GM18499 (cell line): ENCODE measurements around the gene BRI3.

Experiments
- ATAC-seq: cut with Tn5 transposase; IDR thresholded peaks from one replicate; pipeline ENCODE4 v1.9.1; 2021; ENCODE audit warnings: moderate number of reproducible peaks; ENCODE audit not compliant: insufficient read depth, unreplicated experiment

The BRI3 gene

DNA sequence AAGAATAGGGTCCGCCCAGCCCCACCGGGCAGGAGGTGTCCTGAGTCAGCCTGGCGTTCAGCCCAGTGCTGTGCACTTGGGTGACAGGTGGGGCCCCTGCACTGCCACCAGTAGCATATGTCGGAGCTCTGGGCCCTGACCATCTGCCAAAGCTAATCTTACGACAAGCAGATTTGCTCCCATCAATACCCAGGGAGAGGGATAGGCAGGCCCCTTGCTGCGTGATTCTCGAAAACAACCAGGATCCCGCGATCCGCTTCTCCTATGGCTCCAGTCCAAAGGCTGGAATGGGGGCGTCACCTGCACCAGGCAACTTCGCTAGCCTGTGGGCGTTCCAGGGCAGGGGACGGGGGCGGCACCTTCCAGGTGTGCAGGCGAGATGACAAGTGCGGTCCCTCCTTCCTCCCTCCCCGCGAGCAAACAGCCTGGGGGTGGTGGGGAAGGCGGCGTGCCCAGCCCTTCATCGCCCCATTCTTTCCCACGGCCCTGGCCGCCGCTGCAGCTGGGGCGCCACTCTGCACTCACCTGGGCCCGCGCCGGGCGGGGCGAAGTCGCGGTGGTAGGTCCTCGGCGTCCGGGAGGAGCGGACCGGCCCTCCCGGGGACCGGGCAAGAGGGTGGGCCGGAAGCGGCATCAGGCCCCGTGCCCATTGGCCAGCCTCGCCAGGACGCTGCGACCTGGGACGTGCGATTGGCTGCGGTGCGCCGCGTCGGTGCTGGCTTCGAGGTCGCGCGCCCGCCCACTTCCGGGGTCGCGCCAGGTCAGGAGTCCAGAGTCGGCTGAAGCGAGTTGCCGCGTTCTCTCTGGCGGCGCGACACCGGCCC is 29.7 kb upstream of the BRI3 start, which contains the start of gene TECPR1:
Gene TECPR1 (minus strand): TSS at position 632 of the 824 bp plus-strand sequence. CDS start 6,086 bp downstream, outside the sequence.
- peak; percentile 87 for ATAC-seq

DNA sequence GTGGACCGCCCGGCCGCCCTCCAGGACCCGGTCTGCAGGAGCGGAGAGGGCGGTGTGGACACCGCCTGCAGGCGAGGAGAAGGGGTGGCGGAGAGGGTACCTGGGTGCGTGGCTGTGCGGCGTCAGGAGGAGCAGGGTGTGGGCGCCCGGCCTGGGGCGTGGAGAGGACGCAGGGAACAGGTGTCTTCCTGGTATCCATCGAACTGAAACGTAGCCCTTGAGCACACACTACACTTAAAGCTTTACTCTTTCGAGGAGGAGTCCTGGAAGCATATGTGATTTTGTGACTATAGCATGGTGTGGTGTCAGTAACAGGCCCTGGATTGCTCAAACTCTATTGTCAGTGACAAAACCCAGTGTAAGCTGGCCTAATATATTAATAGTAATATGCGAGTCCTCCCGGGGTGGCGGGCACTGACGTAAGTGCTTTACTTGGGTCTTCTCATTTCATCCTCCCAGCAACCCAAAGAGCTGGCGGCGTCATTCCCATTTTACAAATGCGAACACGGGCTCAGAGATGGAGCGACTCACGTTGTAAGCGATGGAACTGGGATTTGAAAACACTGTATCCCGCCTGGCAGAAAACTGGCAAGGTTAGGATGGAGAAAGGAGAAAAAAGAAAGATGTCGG is 28.9 kb upstream of the BRI3 start:
- ATAC-seq, result no peak

DNA sequence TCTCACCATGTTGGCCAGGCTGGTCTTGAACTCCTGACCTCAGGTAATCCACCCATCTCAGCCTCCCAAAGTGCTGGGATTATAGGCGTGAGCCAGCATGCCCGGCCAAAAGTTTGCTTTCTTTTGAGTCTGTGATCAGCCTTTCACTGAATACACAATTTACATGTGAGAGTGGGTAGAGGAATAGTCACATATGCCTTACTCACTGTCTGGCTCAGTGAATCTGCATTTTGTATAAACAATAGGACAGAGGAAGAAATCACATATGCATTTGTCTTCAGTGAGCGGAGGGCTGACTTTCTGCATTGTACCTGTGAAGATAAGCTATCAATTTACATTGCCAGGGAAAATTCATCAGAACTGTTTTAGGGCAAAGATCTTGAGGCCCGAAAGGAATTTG is 27.0 kb upstream of the BRI3 start:
- no peak for ATAC-seq

DNA sequence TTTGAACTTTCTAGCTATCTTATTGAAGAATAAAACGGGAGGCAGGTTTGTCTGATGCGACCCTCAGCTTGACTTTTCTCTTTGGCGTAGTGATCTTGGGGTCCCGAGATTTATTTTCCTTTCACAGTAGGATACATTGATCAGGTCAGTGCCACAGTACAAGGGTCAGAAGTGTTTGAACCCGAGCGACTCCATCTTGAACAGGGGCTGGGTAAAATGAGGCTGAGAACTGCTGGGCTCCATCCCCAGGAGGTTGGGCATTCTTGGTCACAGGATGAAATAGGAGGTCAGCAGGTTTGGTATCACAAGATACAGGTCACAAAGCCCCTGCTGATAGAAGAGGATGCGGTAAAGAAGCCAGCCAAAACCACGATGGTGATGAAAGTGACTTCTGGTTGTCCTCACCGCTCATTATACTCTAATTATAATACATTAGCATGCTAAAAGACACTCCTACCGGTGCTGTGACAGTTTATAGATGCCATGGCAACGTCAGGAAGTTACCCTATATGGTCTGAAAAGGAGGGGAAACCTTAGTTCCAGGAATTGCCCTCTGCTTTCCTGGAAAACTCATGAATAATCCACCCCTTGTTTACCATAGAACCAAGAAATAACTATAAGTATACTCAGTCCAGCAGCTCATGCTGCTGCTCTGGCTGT is 26.4 kb upstream of the BRI3 start:
- ATAC-seq, result no peak

- no peak for ATAC-seq
Observed at GRCh38 chr7:98256431-98256830, 25.1 kb upstream of the BRI3 start.

DNA sequence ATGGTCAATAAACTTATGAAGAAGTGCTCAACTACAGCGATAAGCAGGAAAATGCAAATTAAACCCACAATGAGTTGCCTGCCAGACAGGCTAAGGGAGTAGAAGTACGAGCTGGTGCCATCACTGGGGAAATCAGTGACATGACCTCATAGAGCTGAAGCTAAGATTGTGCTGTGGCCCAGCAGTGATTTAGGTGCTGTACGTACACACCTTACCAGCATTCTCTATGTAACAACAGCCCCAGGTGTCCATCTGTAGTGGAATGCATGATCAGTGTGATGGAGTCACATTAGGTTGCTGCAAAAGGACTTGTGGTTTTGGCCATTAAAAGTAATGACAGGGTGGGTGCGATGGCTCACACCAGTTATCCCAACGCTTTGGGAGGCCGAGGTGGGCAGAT is 23.8 kb upstream of the BRI3 start:
- ATAC-seq, result no peak

DNA sequence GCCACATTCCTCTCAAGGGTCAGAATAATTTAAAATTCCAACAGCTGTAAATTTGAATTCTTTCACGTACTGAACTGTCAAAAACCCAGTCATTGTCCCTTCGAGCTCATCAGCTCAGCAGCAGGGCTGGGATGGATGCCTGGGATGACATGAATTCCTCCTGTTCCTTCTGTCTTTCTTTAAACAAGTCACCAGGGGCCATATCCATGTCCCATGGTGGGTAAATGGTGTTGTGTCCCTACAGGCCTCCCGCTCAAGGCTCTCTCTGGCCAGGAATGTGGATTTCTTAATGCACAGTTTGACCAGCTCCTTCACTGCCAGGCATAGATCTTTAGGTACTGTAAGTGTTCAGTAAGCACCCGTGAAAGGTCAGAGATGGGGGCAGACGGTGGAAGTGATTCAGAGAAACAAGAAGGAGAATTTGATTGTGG is 15.6 kb upstream of the BRI3 start:
- ATAC-seq, result no peak

GRCh38 chr7:98266840-98267239 is 14.6 kb upstream of the BRI3 start:
- ATAC-seq, result no peak

DNA sequence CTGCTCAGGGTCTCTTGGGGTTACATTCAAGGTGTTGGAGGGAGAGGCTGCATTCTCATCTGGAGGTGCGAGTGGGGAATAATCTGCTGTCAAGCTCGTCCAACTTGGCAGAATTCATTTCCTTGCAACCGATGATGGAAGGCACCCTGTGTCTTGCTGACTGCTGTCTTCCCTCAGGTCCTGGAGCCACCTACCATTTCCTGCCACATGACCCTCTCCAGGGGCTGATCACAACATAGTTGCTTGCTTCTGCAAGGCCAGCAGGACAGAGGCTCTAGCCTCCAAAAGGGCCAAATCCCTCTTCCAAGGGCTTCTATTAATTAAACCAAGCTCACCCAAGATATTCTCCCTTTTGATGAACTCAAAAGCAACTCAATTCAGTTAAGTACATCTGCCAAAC is 14.2 kb upstream of the BRI3 start:
- no peak for ATAC-seq

DNA sequence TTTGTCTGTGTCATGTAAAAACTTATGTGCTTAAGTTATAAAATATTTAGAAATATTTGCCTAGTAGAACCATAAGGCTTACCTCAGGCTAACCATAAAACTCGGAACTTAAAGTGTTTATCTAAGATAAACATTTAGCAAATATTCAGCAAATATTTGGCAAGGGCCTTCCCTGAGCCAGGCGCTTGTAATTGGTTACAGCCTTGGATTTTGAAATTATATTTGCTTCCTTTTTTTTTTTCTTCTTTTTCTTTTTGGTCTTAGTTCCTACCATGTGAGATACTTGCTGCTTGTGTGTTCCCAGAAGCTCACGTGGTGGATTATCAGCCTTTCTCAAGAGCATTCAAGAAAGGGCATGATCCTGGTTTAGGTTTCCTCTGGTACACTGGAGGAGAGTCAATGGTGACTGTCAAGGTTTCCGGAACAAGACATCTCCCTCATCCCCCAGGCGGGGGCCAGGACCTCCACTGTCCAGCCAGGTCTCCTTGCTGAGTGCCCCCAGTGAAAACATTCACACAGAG is 5.2 kb upstream of the BRI3 start:
- no peak for ATAC-seq

GRCh38 chr7:98278408-98278807 is 3.1 kb upstream of the BRI3 start:
- no peak for ATAC-seq

- ATAC-seq, result no peak
Observed at GRCh38 chr7:98278936-98279335, 2.5 kb upstream of the BRI3 start.

DNA sequence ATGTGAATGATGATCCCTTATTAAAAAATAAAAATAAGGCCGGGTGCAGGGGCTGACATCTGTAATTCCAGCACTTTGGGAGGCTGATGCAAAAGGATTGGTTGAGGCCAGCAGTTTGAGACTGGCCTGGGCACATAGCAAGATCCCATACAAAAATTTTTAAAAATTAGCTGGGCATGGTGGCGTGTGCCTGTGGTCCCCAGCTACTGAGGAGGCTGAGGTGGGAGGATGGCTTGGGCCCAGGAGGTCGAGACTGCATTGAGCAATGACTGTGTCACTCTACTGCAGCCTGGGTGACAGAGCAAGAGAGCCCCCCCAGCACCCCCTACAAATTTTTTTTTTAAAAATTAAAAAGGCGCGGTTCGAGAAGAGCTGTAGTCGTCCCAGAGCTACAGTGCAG is 1.2 kb upstream of the BRI3 start:
- ATAC-seq, result no peak

DNA sequence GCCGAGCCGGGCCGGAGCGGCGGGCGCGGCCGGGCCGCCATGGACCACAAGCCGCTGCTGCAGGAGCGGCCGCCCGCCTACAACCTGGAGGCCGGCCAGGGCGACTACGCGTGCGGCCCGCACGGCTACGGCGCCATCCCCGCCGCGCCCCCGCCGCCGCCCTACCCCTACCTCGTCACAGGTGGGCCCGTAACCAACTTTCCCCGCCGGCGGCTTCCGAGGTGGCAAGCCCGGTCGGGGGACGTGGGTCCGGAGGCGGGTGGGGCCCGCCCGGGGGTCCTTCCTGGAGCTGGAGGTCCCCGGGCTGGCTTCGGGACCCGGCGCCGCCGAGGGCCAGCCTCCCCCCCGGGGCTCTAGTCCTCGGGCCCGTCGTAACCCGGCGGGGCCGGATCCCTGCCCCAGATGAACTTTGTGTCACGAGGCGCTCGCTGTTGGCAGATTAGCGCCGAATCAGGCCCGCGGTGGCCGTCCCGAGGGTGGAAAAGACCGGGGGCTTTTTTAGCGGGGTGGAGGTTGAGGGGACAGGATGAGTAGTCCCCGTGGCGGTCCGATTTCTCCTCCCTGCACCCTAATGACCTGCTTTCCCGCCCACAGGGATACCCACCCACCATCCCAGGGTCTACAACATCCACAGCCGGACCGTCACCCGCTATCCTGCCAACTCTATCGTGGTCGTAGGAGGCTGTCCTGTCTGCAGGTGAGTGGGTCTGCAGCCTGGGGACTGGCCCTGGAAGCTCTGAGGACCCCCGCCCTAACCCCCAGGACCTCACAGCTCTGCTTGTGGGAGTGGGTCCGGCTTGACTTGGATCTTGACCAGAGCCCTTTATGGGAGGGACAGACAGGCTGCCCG is 496 bp downstream of the BRI3 start:
- ATAC-seq, result peak; percentile 12

DNA sequence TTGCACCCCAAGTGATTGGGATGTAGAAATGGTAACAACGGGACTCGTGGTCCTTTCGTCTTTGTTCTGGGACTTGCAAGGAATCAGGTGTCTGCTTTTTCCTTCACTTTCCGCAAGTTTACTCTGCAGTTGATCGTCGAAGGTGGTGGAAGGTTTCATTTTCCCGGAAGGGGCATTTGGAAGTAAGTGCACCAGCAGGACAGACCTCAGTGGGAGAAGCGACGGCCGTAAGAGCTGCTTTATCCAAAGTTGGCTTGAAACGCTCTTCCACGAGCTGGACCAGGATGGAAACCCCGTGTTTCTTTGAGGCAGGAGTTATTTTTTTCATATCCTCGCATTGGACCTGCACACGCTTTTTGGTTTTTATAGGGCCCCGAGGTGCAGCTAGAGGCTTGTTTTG is 1.2 kb downstream of the BRI3 start:
- ATAC-seq, result no peak

DNA sequence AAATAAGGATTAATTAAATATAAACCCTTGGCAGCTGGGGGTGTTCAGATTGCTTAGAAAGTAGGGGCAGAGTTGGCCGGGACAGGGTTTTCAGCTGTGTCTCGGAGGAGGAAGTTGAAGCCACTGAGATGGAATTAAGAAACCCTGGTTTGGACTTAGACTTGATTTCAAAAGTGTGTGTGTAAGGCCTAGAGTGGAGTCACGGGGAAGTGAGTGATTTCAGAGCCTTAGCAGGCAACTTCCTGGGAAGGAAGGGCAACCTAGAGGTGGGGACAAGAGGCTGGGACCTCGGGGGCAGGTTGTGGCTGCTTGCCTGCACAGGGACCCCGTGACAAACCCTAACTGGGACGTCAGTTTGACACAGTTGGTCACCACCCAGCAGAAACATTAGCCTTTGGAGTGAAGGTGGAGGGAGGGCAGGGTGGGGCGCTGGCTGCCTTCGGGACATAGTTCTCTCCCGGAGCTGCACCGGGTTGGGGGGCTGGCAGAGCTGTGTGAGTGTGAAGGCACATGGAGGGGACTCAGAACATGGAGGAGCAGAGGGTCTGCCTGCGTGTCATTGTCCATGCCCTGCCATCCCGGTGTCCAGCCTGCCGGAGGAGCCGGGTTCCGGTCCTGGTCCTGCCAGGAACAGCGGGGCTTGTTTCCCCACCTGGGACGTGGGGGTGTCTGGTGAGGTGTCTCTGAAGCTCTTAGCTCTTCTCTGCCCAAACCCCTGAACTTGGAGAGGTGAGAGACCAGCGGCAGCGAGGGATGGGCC is 1.8 kb downstream of the BRI3 start:
- no peak for ATAC-seq

GRCh38 chr7:98283887-98284222 is 2.4 kb downstream of the BRI3 start:
- no peak for ATAC-seq

DNA sequence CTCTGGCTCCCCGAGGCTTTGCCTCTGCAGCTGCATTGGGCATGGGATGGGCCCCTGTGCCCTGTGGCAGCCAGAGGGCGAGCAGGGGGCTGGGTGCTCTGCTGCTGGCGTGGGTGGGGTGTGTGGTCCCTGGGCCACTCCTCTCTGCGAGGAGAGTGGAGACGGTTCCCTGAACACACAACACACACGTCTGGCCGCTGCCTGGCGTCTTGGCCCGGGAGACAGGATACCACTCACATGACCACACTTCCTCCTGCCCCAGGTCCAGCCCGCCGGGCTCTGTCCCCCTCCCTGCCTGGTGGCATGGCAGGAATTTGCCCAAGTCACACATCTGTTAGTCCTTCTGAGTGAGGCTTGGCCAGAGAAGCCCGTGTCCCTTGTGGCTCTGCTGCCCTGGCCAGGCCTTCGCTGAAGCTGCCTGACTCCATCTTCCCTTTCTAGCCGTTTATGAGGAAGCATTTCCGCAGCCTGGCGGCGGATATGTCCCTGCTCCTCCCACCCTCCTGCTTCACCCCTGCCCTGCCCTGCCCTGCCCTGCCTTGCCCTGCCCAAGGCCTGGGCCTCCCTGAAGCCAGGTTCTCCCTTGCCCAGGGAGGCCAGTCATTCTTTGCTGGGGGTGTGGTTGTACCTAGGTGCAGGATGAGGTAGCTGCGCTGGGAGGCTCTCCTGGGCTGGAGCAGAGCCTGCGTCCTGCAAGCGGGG is 3.0 kb downstream of the BRI3 start:
- no peak for ATAC-seq
